NCI-H2196 (cell line): ENCODE measurements around the gene DENND1A.

ENCODE experiments used
- DNase-seq: peaks from one replicate; lab custom pipeline; 2025; ENCODE audit not compliant: unreplicated experiment; lab: John Stamatoyannopoulos, UW

The DENND1A gene

DNA sequence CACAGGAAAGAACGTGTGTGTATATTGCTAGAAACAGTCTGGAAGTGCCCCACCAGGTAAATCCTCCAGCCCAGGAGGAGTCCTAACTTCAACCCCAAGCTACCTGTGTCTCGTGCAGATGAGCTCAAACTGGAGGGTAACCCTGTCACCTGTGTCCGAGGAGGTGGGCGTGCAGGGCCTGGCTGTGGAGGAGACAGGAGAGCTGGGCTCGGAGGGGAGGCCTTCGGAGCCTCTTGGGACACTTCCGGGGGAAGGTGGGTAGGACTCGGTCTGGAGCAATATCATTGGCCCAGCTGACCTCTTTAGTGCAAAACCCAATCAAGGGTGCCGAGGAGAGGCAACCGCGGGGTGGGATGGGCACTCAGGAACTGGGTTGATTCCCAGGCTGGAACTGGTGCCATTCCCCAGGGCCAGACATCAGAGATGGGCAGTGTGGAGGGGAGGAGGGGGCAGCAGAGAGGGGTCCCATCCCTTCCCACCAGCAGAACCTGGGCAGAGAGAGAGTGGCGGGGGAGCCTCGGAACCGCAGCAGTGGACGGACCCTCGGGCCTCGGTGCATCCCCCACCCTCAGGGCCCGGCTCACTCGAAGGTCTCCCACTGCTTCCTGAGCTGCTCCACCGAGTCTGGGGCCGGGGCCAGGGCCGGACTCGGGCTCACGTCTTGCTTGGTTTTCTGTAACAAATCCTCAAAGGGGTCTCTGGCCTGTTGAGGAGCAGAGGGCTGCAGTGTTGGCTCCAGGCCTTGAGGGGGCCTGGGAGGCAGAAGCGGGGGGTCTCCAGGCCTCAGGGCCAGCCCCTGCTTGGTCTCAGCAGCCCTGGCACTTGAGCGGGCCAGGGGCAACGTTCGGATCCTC, 548.8 kb downstream of the DENND1A start:
- DNase-seq = no peak

DNA sequence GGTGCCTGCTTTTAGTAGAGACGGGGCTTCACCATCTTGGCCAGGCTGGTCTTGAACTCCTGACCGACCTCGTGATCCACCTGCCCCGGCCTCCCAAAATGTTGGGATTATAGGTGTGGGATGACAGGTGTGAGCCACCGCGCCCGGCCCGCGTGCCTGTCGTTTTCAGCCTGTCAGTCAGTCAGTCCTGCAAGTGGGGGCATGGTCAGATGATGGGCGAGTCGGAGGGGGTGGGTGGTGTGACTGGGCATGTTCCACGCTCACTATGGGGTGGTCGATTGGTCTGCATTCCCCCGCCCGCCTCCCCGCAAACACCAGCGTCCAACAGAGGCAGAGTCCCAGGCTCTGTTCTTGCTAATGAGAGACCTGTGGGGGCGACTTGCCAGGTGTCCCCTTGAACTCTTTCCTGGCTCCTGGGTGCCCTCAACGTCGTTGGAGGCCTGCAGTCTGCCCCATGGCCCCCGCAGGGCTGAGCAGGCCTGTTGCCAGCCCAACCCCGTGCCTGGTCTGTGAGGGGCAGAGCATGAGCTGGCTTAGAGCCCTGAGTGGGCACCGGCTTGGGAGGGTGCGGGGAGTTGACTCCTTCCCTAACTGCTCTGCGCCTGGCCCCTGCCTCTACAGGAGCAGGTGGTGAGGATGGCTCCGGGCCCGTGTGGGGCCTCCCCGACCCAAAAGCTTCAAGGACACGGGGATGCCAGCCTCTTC, 550.8 kb downstream of the DENND1A start:
- no peak for DNase-seq

DNA sequence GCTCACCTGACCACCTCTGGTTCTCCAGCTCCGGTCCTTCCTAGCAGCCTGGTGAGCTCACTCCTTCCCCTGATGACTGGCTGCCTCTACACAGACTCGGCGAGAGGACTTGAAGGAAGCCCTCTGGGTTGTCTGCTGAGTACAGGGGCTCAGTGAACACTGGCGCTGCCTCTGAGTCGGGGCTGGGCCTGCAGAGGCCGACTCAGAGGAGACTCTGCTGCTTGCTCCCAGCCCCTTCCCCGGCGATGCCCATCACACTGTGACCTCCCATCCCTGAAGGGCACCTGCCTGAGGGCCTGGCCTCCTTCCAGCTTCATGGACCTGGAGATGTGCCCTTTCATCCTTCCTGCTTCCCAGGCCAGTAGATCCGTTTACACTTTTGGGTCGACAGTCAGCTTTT, 551.9 kb downstream of the DENND1A start:
- no peak for DNase-seq

DNA sequence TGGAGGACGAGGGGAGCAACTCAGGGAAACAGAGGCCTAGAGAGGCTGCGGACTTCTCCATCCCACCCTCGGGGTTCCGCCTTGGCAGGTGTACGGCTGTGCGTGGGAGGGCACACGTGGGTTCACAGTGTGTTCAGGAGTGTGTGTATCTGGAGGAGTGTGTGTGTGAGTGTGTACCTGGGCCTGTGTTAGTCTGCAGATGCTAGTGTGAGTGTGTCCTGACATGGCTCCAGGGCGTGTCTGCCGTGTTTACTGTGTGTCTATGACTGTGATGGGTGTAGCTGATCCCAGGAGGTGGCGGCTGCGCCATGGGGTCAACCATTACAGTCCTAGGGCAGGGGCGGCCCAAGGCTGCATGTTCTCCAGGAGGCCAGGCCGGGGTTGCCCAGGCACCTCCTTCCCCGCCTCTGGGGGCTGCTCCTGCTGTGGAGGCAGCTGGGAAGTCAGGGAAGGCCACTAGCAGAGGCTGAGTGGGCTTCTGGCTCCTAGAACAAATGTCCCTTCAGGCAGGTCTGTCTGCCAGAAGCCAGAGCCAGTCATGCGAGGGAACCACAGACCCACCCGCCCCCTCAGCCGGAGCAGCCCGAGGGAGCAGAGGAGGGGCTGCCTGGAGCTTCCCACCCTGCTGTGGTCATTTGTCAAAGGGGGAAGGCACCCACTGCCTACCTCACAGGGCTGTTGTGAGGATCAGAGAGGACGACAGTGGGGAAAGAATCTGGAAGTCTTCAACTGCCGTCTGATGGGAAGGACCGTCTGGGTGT, 552.5 kb downstream of the DENND1A start:
- DNase-seq = no peak

DNA sequence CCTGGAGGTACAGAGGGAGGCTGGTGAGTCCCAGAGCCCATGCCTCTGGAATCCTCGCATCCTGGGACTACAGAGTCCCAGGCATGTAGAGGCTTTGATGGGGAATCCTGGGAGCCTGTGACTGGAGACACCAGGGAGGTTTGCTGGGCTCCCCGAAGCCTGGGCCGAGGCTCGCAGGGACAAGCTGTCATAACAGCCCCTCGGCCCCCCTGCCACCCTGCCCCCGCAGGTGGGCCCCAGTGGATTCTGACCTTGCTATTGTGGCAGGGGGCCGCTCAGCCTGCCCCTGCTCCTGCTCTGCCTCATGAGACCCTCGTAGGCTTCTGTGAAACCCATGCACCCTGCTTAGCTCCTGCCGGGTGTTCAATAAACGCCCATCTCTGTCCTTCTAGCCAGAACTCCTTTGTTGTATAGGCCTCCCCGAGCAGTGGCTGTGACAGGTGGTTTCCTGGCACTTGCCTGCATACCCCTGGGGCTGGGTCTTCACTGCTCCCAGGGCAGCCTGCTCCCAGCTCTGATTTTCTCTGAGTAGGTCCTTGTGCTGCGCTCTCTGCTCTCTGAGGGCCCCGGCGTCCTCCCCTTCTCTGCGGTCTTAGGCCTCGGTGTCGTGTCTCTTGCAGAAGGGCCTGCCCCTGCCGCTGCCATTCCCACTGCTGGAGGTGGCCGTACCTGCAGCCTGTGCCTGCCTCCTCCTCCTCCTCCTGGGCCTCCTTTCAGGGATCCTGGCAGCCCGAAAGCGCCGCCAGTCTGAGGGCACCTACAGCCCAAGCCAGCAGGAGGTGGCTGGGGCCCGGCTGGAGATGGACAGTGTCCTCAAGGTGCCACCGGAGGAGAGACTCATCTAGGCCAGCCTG, 553.5 kb downstream of the DENND1A start:
- DNase-seq = no peak

DNA sequence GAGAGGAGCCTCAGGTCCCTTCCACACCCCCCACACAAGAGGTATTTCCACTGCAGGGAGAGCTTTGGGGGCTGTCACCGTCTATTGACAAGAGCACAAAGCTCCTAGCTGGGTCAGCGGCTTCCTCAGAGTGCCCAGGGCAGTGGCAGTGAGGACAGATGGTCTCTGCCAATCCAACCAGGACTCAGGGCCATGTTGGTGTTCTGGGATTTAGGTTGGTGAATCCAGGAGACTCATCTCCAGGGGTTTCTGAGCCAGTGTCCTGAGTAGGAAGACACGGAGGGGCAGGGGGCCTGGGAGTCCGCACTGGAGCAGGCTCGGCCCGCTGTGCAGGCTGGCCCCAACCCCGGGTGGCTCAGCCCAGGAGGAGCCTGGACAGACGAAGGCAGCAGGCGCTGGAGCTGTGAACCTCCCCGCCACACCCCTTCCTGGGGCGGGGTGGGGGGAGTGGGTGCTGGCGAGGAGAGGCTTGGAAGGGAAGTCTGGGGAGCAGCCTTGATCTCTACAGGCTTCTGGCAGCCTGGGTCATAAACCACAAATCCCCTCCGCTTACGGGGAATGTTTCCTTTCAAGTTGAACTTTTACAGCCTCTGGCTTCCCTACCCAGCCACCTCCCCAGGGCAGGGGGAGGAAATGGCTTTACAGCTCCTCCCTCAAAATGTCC, 554.3 kb downstream of the DENND1A start:
- no peak for DNase-seq

DNA sequence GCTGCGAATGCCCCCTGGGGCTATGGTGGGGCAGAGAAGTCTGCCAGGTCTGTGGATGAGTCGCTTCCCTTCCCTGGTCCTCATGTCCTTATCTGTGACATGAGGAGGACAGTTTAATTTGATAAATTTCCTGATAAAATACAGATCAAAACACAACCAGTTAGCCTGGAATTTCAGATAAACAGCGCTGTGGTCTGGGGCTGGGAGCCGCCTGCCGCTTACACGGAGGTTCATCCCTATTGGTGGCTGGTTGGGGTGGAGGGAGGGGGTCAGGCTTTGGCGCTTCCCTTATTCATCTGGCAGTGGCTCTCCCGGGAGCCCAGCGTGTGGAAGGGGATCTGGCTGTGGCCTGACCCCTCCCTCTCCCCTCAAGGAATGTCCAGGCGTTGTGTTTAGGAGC, 556.0 kb downstream of the DENND1A start:
- no peak for DNase-seq

DNA sequence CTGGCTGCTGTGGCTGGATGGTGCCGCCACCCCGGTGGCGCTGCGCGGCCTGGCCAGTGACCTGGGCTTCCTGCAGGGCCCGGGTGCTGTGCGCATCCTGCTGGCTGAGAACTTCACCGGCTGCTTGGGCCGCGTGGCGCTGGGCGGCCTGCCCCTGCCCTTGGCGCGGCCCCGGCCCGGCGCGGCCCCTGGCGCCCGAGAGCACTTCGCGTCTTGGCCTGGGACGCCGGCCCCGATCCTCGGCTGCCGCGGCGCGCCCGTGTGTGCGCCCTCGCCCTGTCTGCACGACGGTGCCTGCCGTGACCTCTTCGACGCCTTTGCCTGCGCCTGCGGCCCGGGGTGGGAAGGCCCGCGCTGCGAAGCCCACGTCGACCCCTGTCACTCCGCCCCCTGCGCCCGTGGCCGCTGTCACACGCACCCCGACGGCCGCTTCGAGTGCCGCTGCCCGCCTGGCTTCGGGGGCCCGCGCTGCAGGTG, 556.4 kb downstream of the DENND1A start:
- DNase-seq = no peak

DNA sequence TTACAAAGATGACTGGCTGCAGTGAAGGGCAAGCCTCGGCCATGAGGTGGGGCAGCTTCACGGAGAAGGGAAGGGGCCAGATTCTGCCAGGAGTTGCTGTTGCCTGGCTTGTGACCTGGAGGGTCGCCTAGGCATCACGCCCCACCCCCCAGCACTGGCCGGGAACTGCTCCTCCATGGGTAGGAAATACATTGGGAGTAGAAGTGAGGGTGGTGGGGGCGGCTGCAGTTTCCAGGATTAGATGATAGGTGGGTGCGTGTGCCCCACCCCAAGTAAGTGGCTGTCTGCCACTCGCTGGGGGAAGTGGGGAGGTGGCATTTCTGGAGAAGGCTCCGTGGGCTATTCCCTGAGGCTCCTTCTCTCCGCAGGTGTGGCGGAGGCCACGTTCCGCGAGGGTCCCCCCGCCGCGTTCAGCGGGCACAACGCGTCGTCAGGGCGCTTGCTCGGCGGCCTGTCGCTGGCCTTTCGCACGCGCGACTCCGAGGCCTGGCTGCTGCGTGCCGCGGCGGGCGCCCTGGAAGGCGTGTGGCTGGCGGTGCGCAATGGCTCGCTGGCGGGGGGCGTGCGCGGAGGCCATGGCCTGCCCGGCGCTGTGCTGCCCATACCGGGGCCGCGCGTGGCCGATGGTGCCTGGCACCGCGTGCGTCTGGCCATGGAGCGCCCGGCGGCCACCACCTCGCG, 557.0 kb downstream of the DENND1A start:
- no peak for DNase-seq

DNA sequence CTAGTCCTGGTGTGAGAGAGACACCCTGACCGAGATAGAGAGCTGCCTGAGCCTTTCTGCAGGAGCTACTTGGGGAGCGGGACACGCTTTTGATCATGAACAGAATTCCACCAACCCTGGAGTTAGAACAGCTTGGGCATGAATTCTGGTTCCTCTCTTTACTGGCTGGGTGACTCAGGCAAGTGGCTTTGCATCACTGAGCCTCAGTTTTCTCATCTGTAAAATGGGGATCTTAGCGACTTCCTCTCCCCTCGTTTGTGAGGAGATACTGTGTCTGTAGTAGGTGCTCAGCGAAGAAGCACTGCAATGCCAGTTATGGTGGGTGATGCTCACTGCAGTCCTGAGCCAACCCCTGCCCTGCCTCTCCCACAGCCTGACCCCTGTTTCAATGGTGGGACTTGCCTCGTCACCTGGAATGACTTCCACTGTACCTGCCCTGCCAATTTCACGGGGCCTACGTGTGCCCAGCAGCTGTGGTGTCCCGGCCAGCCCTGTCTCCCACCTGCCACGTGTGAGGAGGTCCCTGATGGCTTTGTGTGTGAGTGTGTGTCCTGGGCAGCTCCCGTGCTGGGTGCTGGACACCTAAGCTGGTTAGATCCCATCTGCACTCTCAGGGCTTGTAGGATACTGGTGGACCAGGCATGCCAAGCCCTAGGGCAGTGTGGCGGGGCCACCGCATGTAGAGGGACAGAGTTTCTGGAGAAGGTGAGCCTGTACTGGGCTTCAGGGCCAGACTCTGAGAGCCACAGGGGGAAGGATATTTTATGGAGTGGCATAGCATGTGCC, 557.9 kb downstream of the DENND1A start:
- DNase-seq = no peak

DNA sequence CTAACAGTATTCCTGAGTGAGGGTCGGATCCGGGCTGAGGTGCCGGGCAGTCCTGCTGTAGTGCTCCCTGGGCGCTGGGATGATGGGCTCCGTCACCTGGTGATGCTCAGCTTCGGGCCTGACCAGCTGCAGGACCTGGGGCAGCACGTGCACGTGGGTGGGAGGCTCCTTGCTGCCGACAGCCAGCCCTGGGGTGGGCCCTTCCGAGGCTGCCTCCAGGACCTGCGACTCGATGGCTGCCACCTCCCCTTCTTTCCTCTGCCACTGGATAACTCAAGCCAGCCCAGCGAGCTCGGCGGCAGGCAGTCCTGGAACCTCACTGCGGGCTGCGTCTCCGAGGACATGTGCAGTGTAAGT, 558.7 kb downstream of the DENND1A start:
- no peak for DNase-seq

DNA sequence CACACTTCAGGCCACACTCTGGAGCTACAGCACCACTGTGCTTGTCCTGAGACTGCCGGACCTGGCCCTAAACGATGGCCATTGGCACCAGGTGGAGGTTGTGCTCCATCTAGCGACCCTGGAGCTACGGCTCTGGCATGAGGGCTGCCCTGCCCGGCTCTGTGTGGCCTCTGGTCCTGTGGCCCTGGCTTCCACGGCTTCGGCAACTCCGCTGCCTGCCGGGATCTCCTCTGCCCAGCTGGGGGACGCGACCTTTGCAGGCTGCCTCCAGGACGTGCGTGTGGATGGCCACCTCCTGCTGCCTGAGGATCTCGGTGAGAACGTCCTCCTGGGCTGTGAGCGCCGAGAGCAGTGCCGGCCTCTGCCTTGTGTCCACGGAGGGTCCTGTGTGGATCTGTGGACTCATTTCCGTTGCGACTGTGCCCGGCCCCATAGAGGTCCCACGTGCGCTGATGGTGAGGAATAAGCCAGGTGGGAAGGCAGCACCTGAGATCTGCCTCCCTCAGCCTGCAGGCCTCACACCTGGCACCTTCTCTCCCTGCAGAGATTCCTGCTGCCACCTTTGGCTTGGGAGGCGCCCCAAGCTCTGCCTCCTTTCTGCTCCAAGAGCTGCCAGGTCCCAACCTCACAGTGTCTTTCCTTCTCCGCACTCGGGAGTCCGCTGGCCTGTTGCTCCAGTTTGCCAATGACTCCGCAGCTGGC, 559.2 kb downstream of the DENND1A start:
- no peak for DNase-seq

DNA sequence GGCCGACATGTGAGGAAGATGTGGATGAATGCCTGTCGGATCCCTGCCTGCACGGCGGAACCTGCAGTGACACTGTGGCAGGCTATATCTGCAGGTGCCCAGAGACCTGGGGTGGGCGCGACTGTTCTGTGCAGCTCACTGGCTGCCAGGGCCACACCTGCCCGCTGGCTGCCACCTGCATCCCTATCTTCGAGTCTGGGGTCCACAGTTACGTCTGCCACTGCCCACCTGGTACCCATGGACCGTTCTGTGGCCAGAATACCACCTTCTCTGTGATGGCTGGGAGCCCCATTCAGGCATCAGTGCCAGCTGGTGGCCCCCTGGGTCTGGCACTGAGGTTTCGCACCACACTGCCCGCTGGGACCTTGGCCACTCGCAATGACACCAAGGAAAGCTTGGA, 559.8 kb downstream of the DENND1A start:
- DNase-seq = no peak

DNA sequence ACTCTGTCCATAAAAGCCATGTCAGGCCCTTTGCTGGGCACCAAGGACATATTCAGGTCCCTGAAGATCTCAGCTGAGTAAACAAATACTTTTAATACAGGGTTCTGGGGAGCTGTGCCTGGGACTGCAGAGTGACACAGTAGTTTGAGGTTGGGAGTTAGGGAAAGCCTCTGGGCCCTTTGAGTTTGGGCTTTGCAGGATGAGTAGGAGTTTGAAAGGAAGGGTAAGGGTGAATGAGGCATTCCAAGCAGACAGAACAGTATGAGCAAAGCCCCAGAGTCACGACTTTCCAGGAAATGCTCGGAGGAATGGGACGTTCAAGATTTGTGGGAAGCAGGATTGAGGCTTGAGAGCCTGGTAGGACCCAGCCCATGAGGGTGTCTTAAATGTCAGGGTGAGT, 560.6 kb downstream of the DENND1A start:
- DNase-seq = no peak

DNA sequence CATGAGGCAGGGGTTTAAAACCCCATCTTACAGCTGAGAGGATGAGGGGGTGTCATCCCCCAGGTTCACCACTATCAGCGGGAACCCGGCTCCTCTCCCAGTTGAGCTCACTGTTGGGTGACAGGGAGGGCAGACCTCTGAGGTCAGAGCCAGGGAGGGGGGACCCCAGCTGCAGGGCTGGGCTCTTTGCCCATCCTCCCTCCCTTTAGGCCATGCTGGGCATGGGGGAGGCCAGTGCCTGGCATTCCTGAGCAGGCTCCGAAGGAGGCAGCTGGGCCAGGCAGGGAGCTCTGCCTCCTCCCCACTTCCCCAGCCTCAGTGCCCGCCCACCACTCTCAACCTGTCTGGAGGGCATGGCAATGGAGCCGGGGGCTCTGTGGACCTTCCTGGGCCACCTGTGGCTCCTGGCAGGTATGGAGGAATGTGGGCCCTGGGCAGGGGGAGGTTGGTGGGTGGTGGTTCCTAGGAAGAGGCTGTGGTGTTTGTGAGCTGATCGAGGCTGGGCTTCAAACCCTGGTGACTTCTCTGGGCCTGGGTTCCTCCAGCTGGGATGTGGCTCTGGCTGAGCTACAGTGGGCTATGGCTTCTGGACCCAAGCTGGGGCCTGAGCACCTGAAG, 561.3 kb downstream of the DENND1A start:
- DNase-seq = no peak

DNA sequence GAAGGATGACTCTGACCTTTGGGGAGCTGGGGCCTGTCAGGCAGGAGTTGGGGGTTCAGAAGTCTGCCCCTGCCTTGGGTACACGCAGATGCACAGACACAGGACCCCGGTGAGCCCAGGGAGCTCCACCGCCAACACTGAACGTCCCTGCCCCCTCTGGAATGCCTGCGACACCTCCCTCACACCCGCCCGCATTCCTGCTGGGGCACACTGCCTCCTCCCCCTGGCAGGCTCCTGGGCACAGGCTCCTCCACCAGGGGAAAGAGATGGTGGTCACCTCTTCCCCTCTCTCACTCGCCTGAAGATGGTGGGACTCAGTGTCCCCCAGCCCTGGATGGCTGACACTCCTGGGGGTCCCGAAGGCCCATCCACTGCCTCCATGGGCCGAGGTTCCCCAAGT, 561.9 kb downstream of the DENND1A start:
- DNase-seq = no peak

DNA sequence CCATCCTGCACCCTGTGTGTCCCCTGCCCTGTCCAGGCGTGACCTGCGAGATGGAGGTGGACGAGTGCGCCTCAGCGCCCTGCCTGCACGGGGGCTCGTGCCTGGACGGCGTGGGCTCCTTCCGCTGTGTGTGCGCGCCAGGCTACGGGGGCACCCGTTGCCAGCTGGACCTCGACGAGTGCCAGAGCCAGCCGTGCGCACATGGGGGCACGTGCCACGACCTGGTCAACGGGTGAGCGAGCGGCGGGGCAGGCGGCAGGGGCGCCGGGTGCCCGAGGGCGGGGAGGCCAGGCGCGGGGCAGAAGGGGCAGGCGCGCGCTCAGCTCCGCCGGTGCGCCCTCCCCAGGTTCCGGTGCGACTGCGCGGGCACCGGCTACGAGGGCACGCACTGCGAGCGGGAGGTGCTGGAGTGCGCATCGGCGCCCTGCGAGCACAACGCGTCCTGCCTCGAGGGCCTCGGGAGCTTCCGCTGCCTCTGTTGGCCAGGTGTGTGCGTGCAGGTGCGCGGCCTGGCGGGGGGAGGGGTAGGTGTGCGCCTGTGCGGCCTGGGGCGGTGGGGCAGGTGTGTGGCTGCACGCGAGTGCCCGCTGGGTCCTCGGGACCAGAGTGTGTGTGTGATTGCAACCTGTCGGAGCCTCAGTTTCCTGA, 563.9 kb downstream of the DENND1A start:
- DNase-seq = no peak
